HepG2 (cell line): Measurements from ENCODE around the gene ZNF235. TPM values are rescaled to one million over a fixed set of nuclear protein-coding genes. Genes with fewer than 3 reads are reported as not detected.

Experiments
- ETV6 ChIP-seq: sonication (generic); formaldehyde crosslinking; conservative IDR thresholded peaks from 2 replicates; pipeline ENCODE4 v1.4.0; 2020; ENCODE audit warnings: missing genetic modification reagents
- JUN ChIP-seq: sonication (generic); formaldehyde crosslinking; IDR thresholded peaks from 2 replicates; pipeline ENCODE4 v1.4.0; 2020; ENCODE audit warnings: mild to moderate bottlenecking, missing genetic modification reagents
- KDM6A ChIP-seq: IDR thresholded peaks from 2 replicates; pipeline ENCODE4 v1.6.1; 2016; ENCODE audit warnings: low read depth
- LCORL ChIP-seq, 2 experiments: fragments of 450-650 bp in 1 of 2; sonication (generic) in 1 of 2; formaldehyde crosslinking in 1 of 2; IDR thresholded peaks; 2 replicates each; pipeline versions ENCODE4 v1.5.0 to v1.6.1; 2017 to 2020; ENCODE audit warnings: antibody characterized with exemption in 1 of 2, missing genetic modification reagents in 1 of 2
- MAF1 ChIP-seq: sonication (generic); formaldehyde crosslinking; IDR thresholded peaks from 2 replicates; pipeline ENCODE4 v1.5.0; 2020; ENCODE audit warnings: missing genetic modification reagents, borderline replicate concordance
- MEIS1 ChIP-seq: sonication (generic); formaldehyde crosslinking; IDR thresholded peaks from 2 replicates; pipeline ENCODE4 v1.9.0; 2021; ENCODE audit warnings: mild to moderate bottlenecking, missing genetic modification reagents, moderate library complexity, borderline replicate concordance
- MYC ChIP-seq: sonication (generic); formaldehyde crosslinking; IDR thresholded peaks from 2 replicates; pipeline ENCODE4 v1.9.0; 2021; ENCODE audit warnings: missing genetic modification reagents, borderline replicate concordance
- NFYB ChIP-seq: sonication (generic); formaldehyde crosslinking; IDR thresholded peaks from 2 replicates; pipeline ENCODE4 v1.4.0; 2020; ENCODE audit warnings: missing genetic modification reagents
- POLR2AphosphoS5 ChIP-seq: IDR thresholded peaks from 2 replicates; pipeline ENCODE4 v1.6.1; 2012; ENCODE audit warnings: low read depth, low read length
- RNF2 ChIP-seq: fragments of 450-650 bp; conservative IDR thresholded peaks from 2 replicates; pipeline ENCODE4 v1.6.1; 2016; ENCODE audit warnings: low read depth
- SNAPC5 ChIP-seq: sonication (generic); formaldehyde crosslinking; IDR thresholded peaks from 2 replicates; pipeline ENCODE4 v1.8.1; 2023; ENCODE audit warnings: mild to moderate bottlenecking, missing genetic modification reagents, borderline replicate concordance
- SP140L ChIP-seq: sonication (generic); formaldehyde crosslinking; IDR thresholded peaks from 2 replicates; pipeline ENCODE4 v1.4.0; 2020; ENCODE audit warnings: missing genetic modification reagents, borderline replicate concordance
- SRSF9 ChIP-seq: fragments of 200-400 bp; formaldehyde crosslinking; IDR thresholded peaks from 2 replicates; pipeline ENCODE4 v1.6.1; 2018; ENCODE audit warnings: borderline replicate concordance, mild to moderate bottlenecking, low read depth, low read length; ENCODE audit not compliant: insufficient read depth, poor library complexity, severe bottlenecking
- THAP11 ChIP-seq: IDR thresholded peaks from 2 replicates; pipeline ENCODE4 v1.6.1; 2016; ENCODE audit warnings: missing biosample characterization, missing genetic modification reagents
- U2AF1 ChIP-seq: fragments of 200-400 bp; formaldehyde crosslinking; optimal IDR thresholded peaks from 2 replicates; pipeline ENCODE3; 2017; ENCODE audit warnings: mild to moderate bottlenecking, low read depth, low read length
- WIZ ChIP-seq: sonication (generic); formaldehyde crosslinking; IDR thresholded peaks from 2 replicates; pipeline ENCODE4 v1.5.1; 2020; ENCODE audit warnings: mild to moderate bottlenecking, missing genetic modification reagents
- ZBTB7B ChIP-seq: sonication (generic); formaldehyde crosslinking; IDR thresholded peaks from 2 replicates; pipeline ENCODE4 v1.4.0; 2020; ENCODE audit warnings: missing genetic modification reagents
- ZNF326 ChIP-seq: sonication (generic); formaldehyde crosslinking; IDR thresholded peaks from 2 replicates; pipeline ENCODE4 v1.4.0; 2020; ENCODE audit warnings: missing genetic modification reagents, borderline replicate concordance
- ZNF33B ChIP-seq: sonication (generic); formaldehyde crosslinking; IDR thresholded peaks from 2 replicates; pipeline ENCODE4 v1.5.1; 2020; ENCODE audit warnings: mild to moderate bottlenecking, missing genetic modification reagents
- ZNF367 ChIP-seq: sonication (generic); formaldehyde crosslinking; IDR thresholded peaks from 2 replicates; pipeline ENCODE4 v1.4.0; 2020; ENCODE audit warnings: missing genetic modification reagents, borderline replicate concordance
- ZNF615 ChIP-seq: sonication (generic); formaldehyde crosslinking; IDR thresholded peaks from 2 replicates; pipeline ENCODE4 v1.5.0; 2020; ENCODE audit warnings: mild to moderate bottlenecking, missing genetic modification reagents, borderline replicate concordance
- ZNF670 ChIP-seq: sonication (generic); formaldehyde crosslinking; IDR thresholded peaks from 2 replicates; pipeline ENCODE4 v1.8.0; 2022; ENCODE audit warnings: mild to moderate bottlenecking, missing genetic modification reagents, borderline replicate concordance
- ZNF740 ChIP-seq: sonication (generic); formaldehyde crosslinking; IDR thresholded peaks from 2 replicates; pipeline ENCODE4 v1.4.0; 2020; ENCODE audit warnings: missing genetic modification reagents
- ZNF749 ChIP-seq: sonication (generic); formaldehyde crosslinking; IDR thresholded peaks from 2 replicates; pipeline ENCODE4 v1.8.0; 2022; ENCODE audit warnings: mild to moderate bottlenecking, missing genetic modification reagents, moderate library complexity, borderline replicate concordance
- ZNF768 ChIP-seq: sonication (generic); formaldehyde crosslinking; IDR thresholded peaks from 2 replicates; pipeline ENCODE4 v1.4.0; 2020; ENCODE audit warnings: missing genetic modification reagents
- polyA plus RNA-seq, 8 experiments: library from polyadenylated mRNA; depleted of rRNA in 3 of 8; stranded (reverse) in 7 of 8; unstranded in 1 of 8; fragments of >200 nt; fragmentation: Illumina TruSeq in 4 of 8; extraction: Trizol in 4 of 8; gene quantifications; 2 replicates each; pipeline versions ENCODE4 v1.2.1 to v1.2.3, GENCODE V29; 2011 to 2016; ENCODE audit warnings: low read depth in 4 of 8, missing spikeins in 1 of 8, mixed read lengths in 1 of 8; ENCODE audit not compliant: insufficient read depth in 1 of 8
- total RNA-seq, 5 experiments: library from RNA; depleted of rRNA; stranded (reverse); fragments of >200 nt; fragmentation: Illumina TruSeq; extraction: Trizol; gene quantifications; 2 replicates each; pipeline ENCODE4 v1.2.3, GENCODE V29; 2016; ENCODE audit warnings: low read depth in 1 of 5
- TF ChIP-seq, protein P1 (sequence below): IDR thresholded peaks from 2 replicates; pipeline ENCODE4 v1.6.1; 2016
- TF ChIP-seq, protein P2 (sequence below): sonication (generic); formaldehyde crosslinking; IDR thresholded peaks from 2 replicates; pipeline ENCODE4 v1.8.0; 2022; ENCODE audit warnings: mild to moderate bottlenecking, missing genetic modification reagents

ZNF235 gene
- total and polyA plus RNA-seq, 2 of the 13 experiments (the other 11 are each of a cell fraction or from before 2014, with no cell fraction given): 4.8 to 5.5 TPM

- TF ChIP-seq MAF1 (no peak), RNF2 (no peak), ZNF33B (CRISPR knock-in tag) (no peak), KDM6A (no peak), SRSF9 (no peak), MEIS1 (CRISPR knock-in tag) (no peak), ZNF768 (no peak; the same call in 1 of the 2 replicates), LCORL (IDR thresholded peaks at IDR 0.05) (no peak), LCORL (CRISPR knock-in tag; IDR thresholded peaks at IDR 0.05) (0 out of 2 replicates have a peak, but pooled peaks have one; percentile 38), NFYB (CRISPR knock-in tag) (no peak), POLR2AphosphoS5 (peak; percentile 86), ZNF670 (no peak), JUN (CRISPR knock-in tag) (no peak), MYC (peak; percentile 50; the same call in 1 of the 2 replicates), THAP11 (CRISPR knock-in tag) (peak; percentile 100), U2AF1 (no peak), ZNF740 (CRISPR knock-in tag) (no peak), ZNF615 (CRISPR knock-in tag) (no peak), ZBTB7B (CRISPR knock-in tag) (no peak), WIZ (CRISPR knock-in tag) (no peak), ZNF749 (no peak; the same call in 1 of the 2 replicates), SNAPC5 (CRISPR knock-in tag) (no peak), ZNF326 (CRISPR knock-in tag) (no peak), ETV6 (CRISPR knock-in tag) (no peak), SP140L (no peak), ZNF367 (no peak)
- TF ChIP-seq, protein P1, sequence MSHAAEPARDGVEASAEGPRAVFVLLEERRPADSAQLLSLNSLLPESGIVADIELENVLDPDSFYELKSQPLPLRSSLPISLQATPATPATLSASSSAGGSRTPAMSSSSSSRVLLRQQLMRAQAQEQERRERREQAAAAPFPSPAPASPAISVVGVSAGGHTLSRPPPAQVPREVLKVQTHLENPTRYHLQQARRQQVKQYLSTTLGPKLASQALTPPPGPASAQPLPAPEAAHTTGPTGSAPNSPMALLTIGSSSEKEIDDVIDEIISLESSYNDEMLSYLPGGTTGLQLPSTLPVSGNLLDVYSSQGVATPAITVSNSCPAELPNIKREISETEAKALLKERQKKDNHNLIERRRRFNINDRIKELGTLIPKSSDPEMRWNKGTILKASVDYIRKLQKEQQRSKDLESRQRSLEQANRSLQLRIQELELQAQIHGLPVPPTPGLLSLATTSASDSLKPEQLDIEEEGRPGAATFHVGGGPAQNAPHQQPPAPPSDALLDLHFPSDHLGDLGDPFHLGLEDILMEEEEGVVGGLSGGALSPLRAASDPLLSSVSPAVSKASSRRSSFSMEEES (CRISPR knock-in tag): no peak
- TF ChIP-seq, protein P2, sequence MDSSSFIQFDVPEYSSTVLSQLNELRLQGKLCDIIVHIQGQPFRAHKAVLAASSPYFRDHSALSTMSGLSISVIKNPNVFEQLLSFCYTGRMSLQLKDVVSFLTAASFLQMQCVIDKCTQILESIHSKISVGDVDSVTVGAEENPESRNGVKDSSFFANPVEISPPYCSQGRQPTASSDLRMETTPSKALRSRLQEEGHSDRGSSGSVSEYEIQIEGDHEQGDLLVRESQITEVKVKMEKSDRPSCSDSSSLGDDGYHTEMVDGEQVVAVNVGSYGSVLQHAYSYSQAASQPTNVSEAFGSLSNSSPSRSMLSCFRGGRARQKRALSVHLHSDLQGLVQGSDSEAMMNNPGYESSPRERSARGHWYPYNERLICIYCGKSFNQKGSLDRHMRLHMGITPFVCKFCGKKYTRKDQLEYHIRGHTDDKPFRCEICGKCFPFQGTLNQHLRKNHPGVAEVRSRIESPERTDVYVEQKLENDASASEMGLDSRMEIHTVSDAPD (CRISPR knock-in tag): no peak; the same call in 1 of the 2 replicates
These were observed at the start of gene ZNF235 (continued) for GRCh38 chr19:44304659-44305193.
